Mesodermal cell (in vitro differentiated cells): ENCODE measurements around the gene ADAMTS12.
"Not testable (repeated sequence)": the region's sequence is repeated elsewhere in the genome, so short reads cannot be mapped to it uniquely, and the experiment has no call there.

Source experiments
- H3K27ac ChIP-seq: 2 replicates; pipeline ENCODE4 v1.7.0; 2013; ENCODE audit warnings: mild to moderate bottlenecking, low read depth, low read length, moderate library complexity; ENCODE audit not compliant: severe bottlenecking
- H3K36me3 ChIP-seq: 2 replicates; pipeline ENCODE4 v1.7.1; 2013; ENCODE audit warnings: mild to moderate bottlenecking, low read length, moderate library complexity; ENCODE audit not compliant: control insufficient read depth, insufficient read depth
- H3K4me1 ChIP-seq: one replicate; pipeline ENCODE4 v1.7.1; 2013; ENCODE audit warnings: mild to moderate bottlenecking, low read length; ENCODE audit not compliant: insufficient read depth, control insufficient read depth, poor library complexity, severe bottlenecking
- H3K4me3 ChIP-seq: 2 replicates; pipeline ENCODE4 v1.7.0; 2013; ENCODE audit warnings: low read length, control low read depth, mild to moderate bottlenecking; ENCODE audit not compliant: insufficient read depth, poor library complexity, severe bottlenecking; ENCODE audit errors: extremely low read depth
- H3K9me3 ChIP-seq: 2 replicates; pipeline ENCODE4 v1.7.1; 2013; ENCODE audit warnings: mild to moderate bottlenecking, low read length, moderate library complexity; ENCODE audit not compliant: control insufficient read depth
- WGBS, 2 experiments: methylation state at CpG; one replicate each; pipeline ENCODE4 v1.1.5; 2013; ENCODE audit warnings: missing lambda C conversion rate in 2 of 2; ENCODE audit not compliant: insufficient coverage in 2 of 2; 5-methylcytosine and 5-hydroxymethylcytosine counted together

The ADAMTS12 gene

DNA sequence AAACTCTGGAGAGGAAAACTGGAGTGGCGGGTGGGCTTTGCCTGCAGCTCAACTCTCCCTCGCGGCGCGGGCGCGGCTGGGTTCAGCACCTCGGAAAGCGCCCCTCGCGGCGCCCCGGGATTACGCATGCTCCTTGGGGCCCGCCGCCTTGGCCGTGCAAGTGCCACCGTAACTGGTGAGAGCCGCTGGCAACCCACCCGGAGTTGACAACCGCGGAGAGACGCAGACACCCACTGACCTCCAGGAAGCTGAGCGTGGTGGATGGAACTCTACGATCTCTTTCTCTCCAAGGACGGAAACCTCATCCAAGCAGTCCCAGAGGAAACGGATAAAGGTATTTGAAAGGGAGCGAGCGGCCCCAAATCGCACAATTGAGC lies 44.2 kb upstream of the ADAMTS12 start:
- Histone ChIP-seq H3K9me3 (no peaks in the 10 kb centered on the region), H3K4me3 (peak overlapping the region; percentile 30), H3K4me1 (peaks cover 3% of the 10 kb centered on the region), H3K27ac (no peak overlapping the region), H3K36me3 (no peaks in the 10 kb centered on the region)
- WGBS, 2 experiments, result 1 to 2% methylated on average over 17 to 30 of the region's 30 CpGs

DNA sequence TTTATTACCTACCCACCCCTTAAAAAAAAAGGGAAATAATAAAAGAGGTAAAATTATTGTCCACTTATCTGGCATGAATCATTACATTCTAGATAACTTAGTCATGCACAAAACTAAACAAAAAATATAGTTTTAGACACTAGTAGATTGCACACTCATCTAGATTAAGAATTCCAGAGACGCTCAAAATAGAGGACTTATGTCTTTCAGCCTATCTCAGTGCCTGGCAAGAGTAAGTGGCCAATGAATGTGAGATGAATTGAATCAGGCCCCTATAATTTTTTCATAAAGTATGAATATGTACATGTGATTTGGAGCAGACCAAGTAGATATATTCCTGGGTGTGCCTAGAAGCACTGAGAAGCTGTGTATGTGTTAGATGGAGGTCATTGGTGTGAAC lies 42.4 kb upstream of the ADAMTS12 start:
- 100% methylated on average over 1 of the region's 1 CpG; no CpG with 5 or more reads in 1 of the 2 experiments for WGBS, 2 experiments
- no peaks in the 10 kb centered on the region for H3K36me3 ChIP-seq
- H3K27ac ChIP-seq, result no peak overlapping the region
- no peak overlapping the region for H3K4me3 ChIP-seq
- H3K4me1 ChIP-seq, result peaks cover 3% of the 10 kb centered on the region
- H3K9me3 ChIP-seq, result no peaks in the 10 kb centered on the region

DNA sequence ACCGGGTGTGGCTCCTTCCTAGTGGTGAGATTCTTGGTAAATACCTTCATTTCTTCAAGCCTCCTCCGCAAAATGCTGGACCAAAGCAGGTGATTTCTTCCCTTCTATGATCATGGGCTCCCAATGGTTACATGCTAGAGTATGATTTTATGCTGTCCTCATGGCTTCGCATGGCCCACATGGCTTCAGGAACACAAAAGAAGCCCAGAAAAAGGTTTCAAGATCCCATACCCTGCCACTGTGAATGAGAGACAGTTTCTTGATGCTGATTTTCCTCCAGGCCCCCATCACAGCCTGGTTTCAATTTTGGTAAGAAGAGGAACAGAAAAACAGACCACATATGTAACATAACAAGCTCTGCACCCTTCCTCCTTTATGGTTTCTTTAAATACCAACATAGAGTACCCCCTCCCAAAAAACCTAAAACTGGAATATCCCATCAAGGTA lies 42.0 kb upstream of the ADAMTS12 start:
- Histone ChIP-seq H3K4me3 (no peak overlapping the region), H3K36me3 (no peaks in the 10 kb centered on the region)
- 90 to 100% methylated on average over 1 to 2 of the region's 3 CpGs for WGBS, 2 experiments

DNA sequence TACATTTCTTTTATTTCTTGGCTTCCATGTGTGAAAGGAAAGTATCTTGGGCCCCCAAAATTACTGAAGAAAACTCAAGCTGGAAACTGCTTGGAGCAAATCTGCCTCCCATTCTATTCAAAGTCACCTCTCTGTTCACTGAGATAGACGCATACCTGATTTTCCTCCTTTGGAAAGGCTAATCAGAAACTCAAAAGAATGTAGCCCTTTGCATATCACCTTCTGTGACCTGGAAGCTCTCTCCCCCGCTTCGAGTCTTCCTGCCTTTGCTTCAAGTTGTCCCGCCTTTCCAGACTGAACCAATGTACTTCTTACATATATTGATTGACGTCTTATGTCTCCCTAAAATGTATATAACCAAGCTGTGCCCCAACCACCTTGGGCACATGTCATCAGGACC lies 39.3 kb upstream of the ADAMTS12 start:
- Histone ChIP-seq H3K4me3 (no peak overlapping the region), H3K9me3 (no peaks in the 10 kb centered on the region), H3K27ac (no peak overlapping the region), H3K36me3 (no peaks in the 10 kb centered on the region), H3K4me1 (no peaks in the 10 kb centered on the region)
- WGBS, 2 experiments, result 70 to 83% methylated on average over 5 of the region's 5 CpGs

More for the DNA sequence above, 42.0 kb upstream of the ADAMTS12 start:
- Histone ChIP-seq H3K4me1 (peaks cover 3% of the 10 kb centered on the region), H3K27ac (no peak overlapping the region), H3K9me3 (no peaks in the 10 kb centered on the region)

DNA sequence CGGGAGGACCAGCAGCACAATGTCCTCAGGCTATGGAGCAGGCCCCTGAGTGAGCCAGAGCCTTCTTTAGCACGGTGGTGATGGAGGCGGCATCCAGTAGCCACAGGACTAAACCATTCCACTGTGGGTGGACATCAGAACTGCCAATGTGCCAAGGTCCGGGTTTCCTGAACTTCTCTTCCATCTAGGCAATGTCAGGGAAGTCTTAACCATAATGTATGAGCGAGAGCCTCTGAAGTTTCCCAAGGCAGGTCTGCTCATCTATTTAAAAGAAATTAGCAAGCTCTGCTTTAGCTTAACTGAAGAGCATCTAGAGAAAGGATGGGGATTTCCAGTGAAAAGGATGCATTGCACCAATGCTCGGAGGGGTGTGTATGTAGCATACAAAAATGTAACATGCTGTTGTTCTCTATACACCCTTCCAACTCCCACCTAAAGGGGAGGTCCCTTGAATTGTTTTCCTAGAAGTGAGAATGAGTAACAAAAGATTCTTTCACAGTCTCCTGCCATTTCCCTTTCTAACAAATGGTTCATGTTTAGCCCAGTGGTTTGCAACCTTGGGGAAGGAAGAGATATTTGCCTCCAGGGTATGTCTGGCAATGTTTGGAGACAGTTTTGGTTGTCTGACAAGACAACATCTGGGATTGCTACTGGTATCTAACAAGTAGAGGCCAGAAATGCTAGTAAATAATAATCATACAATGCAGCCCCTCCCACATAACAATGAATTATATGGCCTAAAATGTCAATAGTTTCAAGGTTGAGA lies 38.3 kb upstream of the ADAMTS12 start:
- no peak overlapping the region for H3K27ac ChIP-seq
- H3K9me3 ChIP-seq, result no peaks in the 10 kb centered on the region

DNA sequence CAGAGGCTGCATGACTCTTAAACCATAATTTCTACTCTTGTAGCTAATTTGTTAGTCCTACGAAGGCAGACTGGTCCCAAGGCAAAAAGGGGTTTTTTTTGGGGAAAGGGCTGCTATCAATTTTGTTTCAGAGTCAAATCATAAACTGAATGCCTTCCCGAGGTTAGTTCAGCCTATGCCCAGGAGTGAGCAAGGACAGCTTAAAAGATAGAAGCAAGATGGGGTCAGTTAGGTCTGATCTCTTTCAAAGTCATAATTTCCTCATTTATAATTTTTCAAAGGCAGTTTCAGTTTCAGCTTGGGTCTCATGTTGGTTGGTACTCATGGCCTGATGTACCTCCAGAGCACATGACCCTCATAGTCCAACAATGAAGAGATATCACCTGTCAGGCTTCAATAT lies 36.5 kb upstream of the ADAMTS12 start:
- Histone ChIP-seq H3K9me3 (no peaks in the 10 kb centered on the region), H3K27ac (no peak overlapping the region), H3K36me3 (no peaks in the 10 kb centered on the region), H3K4me3 (no peak overlapping the region), H3K4me1 (no peaks in the 10 kb centered on the region)
- 86% methylated on average over 1 of the region's 2 CpGs; no CpG with 5 or more reads in 1 of the 2 experiments for WGBS, 2 experiments

More for the DNA sequence above, 38.3 kb upstream of the ADAMTS12 start:
- Histone ChIP-seq H3K4me3 (no peak overlapping the region), H3K36me3 (no peaks in the 10 kb centered on the region), H3K4me1 (no peaks in the 10 kb centered on the region)
- 83 to 92% methylated on average over 5 of the region's 6 CpGs for WGBS, 2 experiments

DNA sequence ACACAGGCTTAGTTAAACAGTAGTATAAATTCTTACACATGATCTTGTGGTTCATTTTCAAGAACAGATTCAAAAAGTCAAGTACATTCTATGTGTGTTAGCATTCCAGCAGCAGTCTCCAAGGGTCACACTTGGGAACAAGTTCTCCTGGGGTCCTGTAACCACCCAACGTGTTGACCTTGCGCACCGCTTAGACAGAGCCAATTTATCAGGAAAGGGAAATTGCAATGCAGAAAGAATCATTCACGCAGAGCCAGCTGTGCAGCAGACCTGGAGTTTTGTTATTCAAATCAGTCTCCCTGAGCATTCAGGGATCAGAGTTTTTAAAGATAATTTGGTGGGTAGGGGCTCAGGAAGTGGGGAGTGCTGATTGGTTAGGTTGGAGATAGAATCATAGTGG lies 35.9 kb upstream of the ADAMTS12 start:
- Histone ChIP-seq H3K4me1 (no peaks in the 10 kb centered on the region), H3K4me3 (no peak overlapping the region), H3K9me3 (no peaks in the 10 kb centered on the region), H3K27ac (no peak overlapping the region), H3K36me3 (no peaks in the 10 kb centered on the region)
- 71 to 75% methylated on average over 4 of the region's 4 CpGs for WGBS, 2 experiments

DNA sequence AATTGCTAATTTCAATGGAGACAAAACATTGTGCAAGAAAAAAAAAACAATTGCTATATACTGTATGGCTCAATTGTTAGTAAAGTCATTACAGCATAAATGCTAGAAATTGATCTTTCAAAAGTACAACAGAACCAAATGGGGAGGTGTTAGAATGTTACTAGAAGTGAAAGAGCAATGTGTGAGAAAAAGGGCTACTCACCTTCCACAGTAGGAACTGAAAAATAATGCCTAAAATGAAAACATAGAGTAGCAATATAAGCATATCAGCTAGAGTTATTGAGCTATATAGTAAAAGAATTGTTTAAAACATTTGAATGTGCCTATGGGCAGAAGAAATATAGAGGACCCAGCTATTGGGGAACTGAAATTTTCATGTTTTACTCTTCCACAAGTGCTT lies 33.5 kb upstream of the ADAMTS12 start:
- Histone ChIP-seq H3K27ac (no peak overlapping the region), H3K9me3 (no peaks in the 10 kb centered on the region), H3K4me1 (no peaks in the 10 kb centered on the region), H3K4me3 (no peak overlapping the region), H3K36me3 (no peaks in the 10 kb centered on the region)

DNA sequence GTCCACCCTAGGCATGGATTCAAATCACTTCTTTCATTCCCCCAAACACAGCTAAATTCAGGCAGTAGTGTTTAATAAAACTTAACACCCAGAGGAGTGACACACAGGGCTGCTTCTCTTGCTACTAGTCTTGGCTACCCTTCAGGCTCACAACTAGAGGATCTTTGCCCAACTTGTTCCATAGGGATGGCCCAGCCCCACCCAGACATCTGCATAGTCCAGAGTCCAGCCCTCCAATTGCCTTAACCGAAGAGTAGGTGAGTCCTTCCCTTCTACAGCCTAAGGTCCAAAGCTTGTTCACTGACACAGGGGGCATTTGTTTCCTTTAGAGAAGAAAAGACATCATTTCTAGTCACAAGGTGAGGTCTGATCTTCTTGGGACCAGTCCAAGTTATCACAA lies 29.2 kb upstream of the ADAMTS12 start:
- no peak overlapping the region for H3K27ac ChIP-seq
- no peaks in the 10 kb centered on the region for H3K4me1 ChIP-seq
- no peaks in the 10 kb centered on the region for H3K36me3 ChIP-seq
- WGBS, 2 experiments, result no CpG with 5 or more reads among the region's 1 CpG
- H3K9me3 ChIP-seq, result peaks cover 11% of the 10 kb centered on the region
- no peak overlapping the region for H3K4me3 ChIP-seq

DNA sequence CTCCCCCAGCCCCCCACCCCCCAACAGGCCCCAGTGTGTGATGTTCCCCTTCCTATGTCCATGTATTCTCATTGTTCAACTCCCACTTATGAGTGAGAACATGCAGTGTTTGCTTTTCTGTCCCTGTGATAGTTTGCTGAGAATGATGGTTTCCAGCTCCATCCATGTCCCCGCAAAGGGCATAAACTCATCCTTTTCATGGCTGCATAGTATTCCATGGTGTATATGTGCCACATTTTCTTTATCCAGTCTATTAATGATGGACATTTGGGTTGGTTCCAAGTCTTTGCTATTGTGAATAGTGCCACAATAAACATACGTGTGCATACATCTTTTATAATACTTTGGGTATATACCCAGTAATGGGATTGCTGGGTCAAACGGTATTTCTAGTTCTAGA lies 23.1 kb upstream of the ADAMTS12 start:
- not testable (repeated sequence) for H3K4me3 ChIP-seq, H3K27ac ChIP-seq, H3K4me1 ChIP-seq, H3K36me3 ChIP-seq
- 86% methylated on average over 1 of the region's 3 CpGs; no CpG with 5 or more reads in 1 of the 2 experiments for WGBS, 2 experiments
- H3K9me3 ChIP-seq, result peaks cover 15% of the 10 kb centered on the region

DNA sequence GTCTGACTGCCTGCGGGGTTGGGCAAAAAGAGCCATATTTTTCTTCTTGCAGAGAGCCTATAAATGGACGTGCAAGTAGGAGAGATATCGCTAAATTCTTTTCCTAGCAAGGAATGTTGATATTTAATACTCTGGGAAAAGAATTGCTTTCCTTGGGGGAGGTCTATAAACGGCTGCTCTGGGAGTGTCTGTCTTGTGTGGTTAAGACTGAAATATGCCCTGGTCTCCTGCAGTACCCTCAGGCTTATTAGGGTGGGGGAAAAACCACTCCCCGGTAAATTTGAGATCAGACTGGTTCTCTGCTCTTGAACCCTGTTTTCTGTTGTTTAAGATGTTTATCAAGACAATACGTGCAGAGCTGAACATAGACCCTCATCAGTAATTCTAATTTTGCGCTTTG lies 14.5 kb upstream of the ADAMTS12 start:
- 88 to 94% methylated on average over 5 to 7 of the region's 7 CpGs for WGBS, 2 experiments
- H3K4me1 ChIP-seq, H3K4me3 ChIP-seq: not testable (repeated sequence)

More for the DNA sequence above, 14.5 kb upstream of the ADAMTS12 start:
- not testable (repeated sequence) for H3K27ac ChIP-seq, H3K36me3 ChIP-seq
- H3K9me3 ChIP-seq, result peaks cover 18% of the 10 kb centered on the region
